Activated naive CD4-positive, alpha-beta T cell treated with Interleukin-2 at 50 U/mL for 16 hours (primary cell): ENCODE data around the gene ARX.

Experiments
- DNase-seq: peaks from one replicate; pipeline ENCODE4 v3.0.0-alpha.2; 2020

Gene ARX

DNA sequence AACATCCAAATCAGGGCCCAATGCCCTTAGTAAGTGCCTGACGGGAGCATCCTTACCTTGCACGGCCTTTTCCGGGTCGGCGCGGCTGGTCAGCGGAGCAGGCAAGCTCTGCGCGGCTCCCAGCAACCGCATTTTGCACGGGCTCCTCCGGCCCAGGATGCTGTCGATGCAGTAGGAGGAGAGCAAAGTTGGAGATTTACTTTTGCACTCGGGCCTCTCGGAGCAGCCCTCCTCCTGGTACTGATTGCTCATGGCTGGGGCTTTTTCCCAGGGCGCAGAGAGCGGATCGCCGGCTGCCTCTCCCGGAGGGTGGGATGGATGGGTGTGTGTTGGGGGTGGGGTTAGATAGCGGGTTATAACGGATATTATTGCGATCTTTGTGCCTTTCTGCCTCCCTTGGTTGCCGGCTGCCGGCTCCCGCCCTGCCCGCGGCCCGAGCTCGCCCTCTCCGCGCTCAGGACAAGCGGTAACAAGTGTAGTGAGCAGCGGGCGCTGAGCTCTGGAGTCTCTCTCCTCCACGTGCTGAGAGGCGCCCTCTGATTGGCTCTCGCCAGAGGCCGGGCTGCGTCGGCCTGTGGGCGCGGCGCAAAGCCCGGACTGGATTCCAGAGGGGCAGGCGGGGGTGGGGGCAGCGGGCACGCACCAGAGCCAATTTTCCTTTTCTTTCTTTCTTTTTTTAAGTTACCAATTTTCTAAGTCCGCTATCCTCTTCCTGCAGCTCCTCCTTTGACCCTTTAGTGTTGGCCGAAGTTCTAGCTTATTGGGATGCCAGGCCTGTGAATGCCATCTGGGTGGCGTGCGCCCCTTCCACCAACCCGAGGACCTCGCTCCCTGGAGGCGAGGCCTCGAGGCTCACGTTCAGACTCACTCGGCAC, at the start of gene ARX:
Gene ARX, minus strand, starts transcription at position 480 of the 875 bp plus-strand sequence. Its CDS starts 228 bp downstream, at position 252.
- DNase-seq = no peak

DNA sequence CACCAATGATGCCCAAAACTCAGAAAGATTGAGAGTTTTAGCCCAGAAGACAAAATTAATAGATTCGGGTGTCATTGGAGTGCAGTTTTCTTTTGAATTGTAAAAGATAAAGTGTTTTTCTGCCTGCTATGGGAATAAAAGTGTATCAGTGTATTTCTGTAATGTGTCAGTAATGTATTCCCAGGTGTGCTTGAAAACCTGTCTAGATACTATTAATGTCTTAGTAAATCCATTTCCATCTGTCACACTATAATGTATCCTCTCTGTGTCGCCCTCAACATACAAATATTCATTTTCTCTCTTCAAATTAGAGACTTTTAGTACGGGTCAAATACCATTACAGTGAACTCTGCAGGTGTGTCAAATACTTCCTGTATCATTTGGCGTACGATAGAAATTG, 43.5 kb upstream of the ARX start:
- no peak for DNase-seq

DNA sequence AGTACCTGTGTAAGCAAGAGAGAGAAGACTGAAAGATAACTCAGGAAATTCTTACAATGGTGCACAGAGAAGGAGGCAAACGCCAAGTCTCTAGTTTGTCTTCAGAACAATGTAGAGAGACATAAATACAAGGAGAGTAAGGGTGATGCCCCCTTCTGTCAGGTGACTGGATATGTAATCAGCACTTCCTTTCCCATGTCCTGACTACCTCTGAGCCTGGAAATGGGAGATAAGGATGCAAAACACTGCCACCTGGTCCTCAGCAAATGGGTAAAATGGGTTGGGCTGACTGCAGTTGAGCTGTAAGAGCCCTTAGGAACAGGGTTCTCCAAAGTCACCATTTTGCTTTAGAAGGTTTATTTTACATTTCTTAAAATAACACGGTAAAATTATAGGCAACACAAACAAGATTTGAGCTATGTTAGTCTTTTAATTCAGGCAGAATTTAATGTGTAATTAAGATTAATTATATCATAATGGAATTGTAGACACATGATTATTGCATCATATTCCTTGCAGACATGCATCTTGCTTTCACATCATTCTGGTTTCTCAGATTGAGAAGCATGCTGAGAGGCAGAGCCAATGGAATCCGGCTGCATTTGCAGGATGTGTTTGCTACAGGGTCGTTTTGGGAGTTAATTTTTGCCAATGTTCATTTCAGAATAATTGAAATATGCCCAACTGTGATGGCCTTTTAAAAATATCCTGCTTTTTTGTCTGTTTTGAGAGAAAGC, 37.2 kb upstream of the ARX start:
- DNase-seq = no peak

- no peak for DNase-seq
Observed at GRCh38 chrX:25049971-25050370, 34.2 kb upstream of the ARX start.

GRCh38 chrX:25049357-25049756, 33.6 kb upstream of the ARX start:
- no peak for DNase-seq

DNA sequence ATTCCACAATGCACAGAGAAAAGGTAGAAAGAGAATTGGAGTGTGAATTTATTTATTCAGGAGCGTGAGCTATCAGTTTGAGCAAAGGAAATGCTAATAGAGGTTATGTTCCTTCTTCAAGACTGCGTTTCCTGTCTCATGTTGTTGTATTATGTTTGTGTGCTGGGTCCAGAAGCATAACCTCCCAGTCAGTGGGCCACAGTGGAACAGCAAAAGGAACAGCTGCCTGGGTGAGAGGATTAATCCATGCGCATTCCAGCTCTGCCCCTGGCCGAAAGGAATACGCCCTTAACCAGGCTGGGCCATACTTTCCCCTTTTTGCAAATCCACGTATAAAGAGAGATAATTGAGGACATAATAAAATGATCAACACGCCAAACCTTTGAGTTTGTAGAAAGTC, 32.4 kb upstream of the ARX start:
- DNase-seq = no peak

GRCh38 chrX:25043192-25043591, 27.4 kb upstream of the ARX start:
- no peak for DNase-seq

- no peak for DNase-seq
Observed at GRCh38 chrX:25039036-25039435, 23.3 kb upstream of the ARX start.

DNA sequence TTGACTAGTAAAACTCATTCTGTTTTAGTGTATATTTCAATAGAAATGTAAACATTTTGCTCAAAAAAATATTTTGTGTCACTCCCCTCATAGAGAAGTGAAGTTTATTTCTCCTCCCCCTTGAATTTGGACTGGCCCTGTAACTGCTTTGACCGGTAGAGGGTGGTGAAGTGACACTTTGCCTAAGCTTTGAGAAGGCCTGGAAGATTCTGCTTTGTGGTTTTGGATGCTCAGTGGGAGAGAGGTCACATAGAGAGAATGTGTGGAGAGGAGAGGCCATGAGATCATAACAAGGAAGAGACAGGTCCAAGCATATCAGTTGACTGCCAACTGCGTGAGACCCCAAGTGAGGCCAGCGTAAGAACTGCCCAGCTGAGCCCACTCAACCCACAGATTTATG, 19.1 kb upstream of the ARX start:
- DNase-seq = no peak

DNA sequence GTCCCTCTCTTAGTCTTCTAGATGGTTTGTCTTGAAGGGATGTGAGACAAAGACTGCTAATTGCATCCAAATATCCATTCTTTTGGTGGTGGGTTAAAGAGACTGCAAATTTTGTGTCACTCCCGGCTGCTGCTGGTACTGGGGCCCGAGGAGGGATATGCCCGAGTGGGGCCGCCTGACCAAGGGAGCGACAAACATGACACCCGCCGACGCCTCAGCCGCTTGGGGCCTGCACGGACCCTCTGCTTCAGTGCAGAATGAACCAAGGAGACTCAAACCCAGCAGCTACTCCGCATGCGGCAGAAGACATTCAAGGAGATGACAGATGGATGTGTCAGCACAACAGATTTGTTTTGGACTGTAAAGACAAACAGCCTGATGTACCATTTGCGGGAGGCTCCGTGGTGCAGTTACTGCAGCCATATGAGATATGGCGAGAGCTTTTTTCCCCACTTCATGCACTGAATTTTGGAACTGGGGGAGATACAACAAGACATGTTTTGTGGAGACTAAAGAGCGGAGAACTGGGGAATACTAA, 13.6 kb upstream of the ARX start:
- no peak for DNase-seq

GRCh38 chrX:25028726-25029125, 13.0 kb upstream of the ARX start:
- DNase-seq = no peak

DNA sequence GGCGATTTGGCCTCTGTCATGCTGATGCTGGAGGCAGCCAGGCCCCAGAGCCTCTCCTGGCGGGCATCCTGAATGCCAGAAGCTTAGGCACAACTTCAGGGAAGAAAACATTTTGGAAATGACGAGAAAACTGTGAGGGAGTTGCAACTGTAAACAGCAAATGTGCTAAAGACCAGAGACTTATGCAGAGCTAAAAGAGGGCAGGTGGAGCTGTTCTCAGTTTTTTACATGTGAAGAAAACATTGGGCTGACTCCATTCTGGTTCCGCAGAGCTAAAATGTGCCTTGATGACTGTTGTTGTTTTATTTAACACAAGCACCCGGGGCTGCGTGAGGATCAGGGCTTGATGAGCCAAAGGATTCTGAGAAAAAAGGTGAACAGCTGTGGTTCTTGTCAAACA, 10.8 kb upstream of the ARX start:
- no peak for DNase-seq

DNA sequence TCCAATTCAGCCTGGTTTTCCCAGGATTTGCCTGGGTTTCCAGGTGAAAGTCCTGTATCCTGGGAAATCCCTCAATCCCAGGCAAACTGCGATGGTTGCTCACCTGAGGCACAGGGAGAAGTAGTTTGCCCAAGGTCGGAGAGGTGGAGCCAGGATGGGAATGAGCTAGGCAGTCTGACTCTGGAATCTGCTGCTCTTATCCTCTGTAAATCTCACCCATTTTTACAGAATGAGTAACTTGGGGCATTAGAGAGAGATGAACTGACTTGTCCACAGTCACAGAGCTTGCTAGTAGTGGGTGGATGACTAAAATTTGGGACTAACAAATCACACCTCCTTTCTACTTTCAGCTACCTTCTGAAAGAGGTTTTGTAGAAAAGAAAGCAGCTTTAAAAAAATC, 9.8 kb upstream of the ARX start:
- no peak for DNase-seq

DNA sequence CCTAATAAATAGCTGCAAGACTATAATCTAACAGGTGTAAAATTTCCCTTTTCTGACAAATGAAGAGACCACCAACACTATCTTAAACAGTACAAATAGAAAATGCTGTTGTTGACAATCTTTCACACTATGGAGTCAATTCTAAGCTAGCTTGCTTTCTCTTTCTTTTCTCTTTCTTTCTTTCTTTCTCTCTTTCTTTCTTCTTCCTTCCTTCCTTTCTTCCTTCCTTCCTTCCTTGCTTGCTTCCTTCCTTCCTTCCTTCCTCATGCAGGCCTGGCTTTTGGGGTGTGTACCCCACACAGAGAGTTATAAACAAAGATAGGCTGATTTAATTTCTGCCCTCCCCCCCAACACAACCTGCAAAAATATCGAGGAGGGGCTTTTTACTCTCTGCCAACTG, 8.1 kb upstream of the ARX start:
- DNase-seq = no peak

GRCh38 chrX:25022499-25023325, 6.9 kb upstream of the ARX start:
- no peak for DNase-seq

DNA sequence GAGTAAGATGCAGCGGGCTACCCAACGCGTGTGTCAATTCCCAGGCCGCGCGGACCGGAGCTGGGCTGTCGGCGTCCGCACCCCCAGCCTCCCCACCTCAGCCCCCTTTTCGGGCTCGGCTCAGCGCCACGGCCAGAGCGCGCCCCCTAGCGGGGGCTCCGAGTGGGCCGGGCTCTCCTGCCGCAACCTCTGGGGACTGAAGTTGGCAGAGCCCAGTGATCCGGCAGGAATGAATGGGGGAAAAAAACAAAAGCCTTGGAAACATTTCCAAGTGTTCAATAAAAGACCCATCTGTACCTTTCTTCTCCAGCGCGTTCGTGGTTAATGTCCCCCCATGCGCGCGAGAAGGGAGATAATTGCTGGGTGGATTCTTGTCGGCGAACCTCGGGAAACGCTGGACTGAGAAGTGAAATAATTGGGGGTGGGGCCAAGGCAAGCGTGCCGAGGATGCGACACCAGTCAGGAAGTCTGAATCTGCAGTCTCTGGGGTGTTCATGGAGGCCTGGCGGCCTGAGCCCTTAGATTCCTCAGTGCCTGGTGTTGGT, 5.2 kb upstream of the ARX start:
- DNase-seq = peak; percentile 26

DNA sequence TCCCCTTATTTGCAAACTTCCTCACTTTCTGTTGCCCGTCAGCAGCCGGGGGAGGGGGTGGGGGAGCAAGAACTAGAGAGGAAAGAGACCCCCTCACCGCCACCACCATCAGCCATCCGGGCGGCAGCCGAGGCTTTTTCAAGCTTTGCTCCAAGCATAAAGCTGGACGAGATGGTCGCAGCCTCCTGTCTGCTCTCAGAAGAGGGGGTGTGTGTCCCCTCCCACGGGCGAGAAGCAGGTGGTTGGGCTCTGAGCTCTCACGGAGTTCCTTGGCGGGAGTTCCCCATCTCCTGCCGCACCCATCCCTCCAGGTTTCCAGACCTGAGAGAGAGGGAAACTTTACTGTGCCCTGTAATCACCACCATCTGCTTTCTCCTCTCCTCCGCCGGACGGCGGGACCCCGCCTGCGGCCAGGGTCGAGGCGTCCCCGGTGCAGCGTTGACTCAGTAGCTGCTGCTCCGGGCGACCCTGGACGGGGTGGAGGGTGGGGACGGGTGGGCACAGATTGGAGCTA, 4.7 kb upstream of the ARX start:
- DNase-seq = no peak

DNA sequence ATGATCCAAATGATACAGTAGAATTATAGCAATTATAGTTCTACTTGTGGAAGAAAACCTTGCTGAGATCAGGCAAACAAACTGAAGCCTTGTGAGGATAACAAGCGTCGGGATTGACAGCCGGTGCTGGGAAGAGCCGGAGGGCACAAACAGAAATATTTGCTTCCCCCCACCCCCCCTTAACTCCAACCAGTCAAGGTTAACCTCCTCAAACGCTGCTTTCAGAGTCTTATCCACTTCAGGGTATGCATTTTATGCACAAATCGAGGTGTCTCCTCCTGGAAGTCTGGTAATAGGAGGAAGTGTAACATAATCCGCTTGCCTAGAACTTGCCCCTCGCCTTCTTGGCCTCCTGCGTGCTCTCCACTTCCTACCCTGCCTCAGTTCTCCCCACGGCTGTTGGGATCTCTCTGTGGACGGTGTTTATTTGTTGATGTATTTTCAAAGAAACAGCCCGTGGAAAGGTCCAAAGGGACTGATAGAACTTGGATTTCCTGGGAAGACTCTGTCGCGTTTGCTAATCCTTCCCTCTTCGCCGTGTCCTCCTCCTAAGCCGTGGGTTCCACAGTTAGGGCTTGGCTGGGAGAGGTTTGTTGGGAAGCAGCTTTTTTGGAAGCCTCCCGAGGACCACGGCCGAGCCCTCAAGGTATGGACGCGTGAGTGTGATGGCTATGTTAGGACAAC, 4.1 kb upstream of the ARX start:
- DNase-seq = no peak

DNA sequence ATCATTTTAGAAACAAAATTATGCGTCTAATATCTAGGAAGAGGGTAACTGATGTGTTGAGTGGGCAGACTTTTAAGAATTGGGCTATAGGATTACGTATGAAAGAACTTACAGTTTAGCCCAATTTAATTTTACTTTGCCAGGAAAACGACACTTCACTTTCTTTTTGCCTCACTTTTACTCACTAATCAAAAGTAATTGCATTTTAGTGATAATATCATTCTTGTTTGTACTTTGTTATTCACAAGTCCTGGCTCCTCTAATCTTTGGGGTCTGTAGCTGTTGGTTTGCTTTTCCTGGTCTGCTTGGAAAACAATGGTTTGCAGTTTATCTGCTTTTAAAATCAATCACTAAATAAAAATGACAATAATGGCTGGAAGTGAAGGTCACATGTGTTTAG, 2.9 kb upstream of the ARX start:
- no peak for DNase-seq

- DNase-seq = no peak
Observed at GRCh38 chrX:25017667-25018247, 2.0 kb upstream of the ARX start.

DNA sequence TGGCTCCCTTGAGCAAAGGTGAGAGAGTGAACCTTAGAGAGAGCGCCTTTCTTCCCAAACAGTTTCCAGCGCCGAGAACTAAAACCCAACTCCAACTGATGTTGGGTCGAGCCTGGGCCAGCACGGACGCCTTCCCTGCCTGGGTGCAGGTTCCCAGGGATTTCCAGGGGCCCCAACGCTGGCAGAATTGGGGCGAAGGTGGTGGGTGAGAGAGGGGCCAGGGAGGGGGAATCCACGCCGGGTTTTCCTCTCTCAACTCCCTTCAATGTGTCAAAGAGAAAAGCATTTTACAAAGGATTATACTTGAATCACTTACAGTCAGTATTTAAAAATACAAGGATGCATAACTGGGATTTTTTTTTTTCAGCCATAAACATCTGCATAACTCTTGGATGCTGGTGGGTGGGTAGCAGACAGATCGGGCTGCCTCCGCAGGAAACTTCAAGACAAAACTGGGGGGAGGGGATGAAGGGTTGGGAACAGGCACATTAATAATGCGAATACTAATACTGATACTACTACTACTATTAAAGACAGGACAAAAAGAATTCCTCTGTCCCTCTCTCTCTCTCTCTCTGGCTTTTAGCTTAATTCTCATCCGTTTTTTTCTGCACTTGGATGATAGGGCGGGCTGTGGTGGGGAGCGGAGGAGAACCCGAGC, 1.3 kb upstream of the ARX start:
- no peak for DNase-seq
